Neural progenitor cell (in vitro differentiated cells): Measurements from ENCODE around the gene CGB2. TPM values are rescaled to one million over a fixed set of nuclear protein-coding genes. Genes with fewer than 3 reads are reported as not detected.

ENCODE experiments used
- DNase-seq: peaks from one replicate; pipeline ENCODE4 v3.0.0-alpha.2; 2016; ENCODE audit warnings: low spot score
- H2AFZ ChIP-seq: fragments of 200-600 bp; sonication (generic); replicated peaks from 2 replicates; pipeline ENCODE4 v1.6.1; 2016; ENCODE audit warnings: antibody characterized with exemption
- H3F3A ChIP-seq: fragments of 200-600 bp; sonication (generic); 2 replicates; pipeline ENCODE4 v1.6.1; 2016; ENCODE audit warnings: antibody characterized with exemption, low read depth
- H3K27ac ChIP-seq: fragments of 200-600 bp; sonication (generic); 2 replicates; pipeline ENCODE4 v1.5.1; 2016; ENCODE audit warnings: mild to moderate bottlenecking
- H3K27me3 ChIP-seq: fragments of 200-600 bp; sonication (generic); 2 replicates; pipeline ENCODE4 v1.6.1; 2016; ENCODE audit warnings: mild to moderate bottlenecking, moderate library complexity
- H3K36me3 ChIP-seq: fragments of 200-600 bp; sonication (generic); 2 replicates; pipeline ENCODE4 v1.5.1; 2016
- H3K4me1 ChIP-seq: fragments of 200-600 bp; sonication (generic); 2 replicates; pipeline ENCODE4 v1.6.1; 2016; ENCODE audit warnings: mixed run types
- H3K4me2 ChIP-seq: fragments of 200-600 bp; sonication (generic); 2 replicates; pipeline ENCODE4 v1.6.1; 2016
- H3K4me3 ChIP-seq: fragments of 200-600 bp; sonication (generic); 2 replicates; pipeline ENCODE4 v1.5.1; 2016
- H3K79me2 ChIP-seq: fragments of 200-600 bp; sonication (generic); 2 replicates; pipeline ENCODE4 v1.6.1; 2016; ENCODE audit warnings: low read depth
- H3K9ac ChIP-seq: fragments of 200-600 bp; sonication (generic); 2 replicates; pipeline ENCODE4 v1.6.1; 2016
- H3K9me3 ChIP-seq: fragments of 200-600 bp; sonication (generic); 2 replicates; pipeline ENCODE4 v1.5.1; 2016; ENCODE audit warnings: low read depth
- H4K20me1 ChIP-seq: fragments of 200-600 bp; sonication (generic); 2 replicates; pipeline ENCODE4 v1.6.1; 2016; ENCODE audit warnings: low read depth
- H3K27ac Mint-ChIP-seq: 3 replicates; pipeline ENCODE4 v1.8.0; 2021; ENCODE audit warnings: mixed read lengths
- H3K27me3 Mint-ChIP-seq: 2 replicates; pipeline ENCODE4 v1.8.0; 2022; ENCODE audit warnings: low read depth, mild to moderate bottlenecking, inconsistent platforms, moderate library complexity, mixed read lengths; ENCODE audit not compliant: insufficient read depth
- H3K36me3 Mint-ChIP-seq: 3 replicates; pipeline ENCODE4 v1.8.0; 2021; ENCODE audit warnings: mixed read lengths
- H3K4me1 Mint-ChIP-seq: 3 replicates; pipeline ENCODE4 v1.8.0; 2021; ENCODE audit warnings: mixed read lengths
- H3K4me3 Mint-ChIP-seq: 3 replicates; pipeline ENCODE4 v1.8.0; 2021; ENCODE audit warnings: mild to moderate bottlenecking, moderate library complexity, mixed read lengths
- H3K9me3 Mint-ChIP-seq: 3 replicates; pipeline ENCODE4 v1.8.0; 2020; ENCODE audit warnings: mixed read lengths
- EZH2 ChIP-seq: fragments of 200-600 bp; sonication (generic); IDR thresholded peaks from 2 replicates; pipeline ENCODE4 v1.6.1; 2017; ENCODE audit warnings: antibody characterized with exemption, mild to moderate bottlenecking, moderate library complexity
- EZH2phosphoT487 ChIP-seq: fragments of 200-600 bp; sonication (generic); IDR thresholded peaks from 2 replicates; pipeline ENCODE4 v1.6.1; 2017; ENCODE audit warnings: antibody characterized with exemption
- total RNA-seq: library from RNA; depleted of rRNA; stranded (reverse); fragments of >200 nt; gene quantifications from 2 replicates; pipeline ENCODE4 v1.2.3, GENCODE V29; 2015; ENCODE audit warnings: low replicate concordance
- TF ChIP-seq, protein P1 (sequence below): fragments of 200-600 bp; sonication (generic); IDR thresholded peaks from 2 replicates; pipeline ENCODE4 v1.5.1; 2017; ENCODE audit warnings: antibody characterized with exemption, mild to moderate bottlenecking

Gene CGB2
- total RNA-seq, 1 donor from 2014 or later, result not detected

DNA sequence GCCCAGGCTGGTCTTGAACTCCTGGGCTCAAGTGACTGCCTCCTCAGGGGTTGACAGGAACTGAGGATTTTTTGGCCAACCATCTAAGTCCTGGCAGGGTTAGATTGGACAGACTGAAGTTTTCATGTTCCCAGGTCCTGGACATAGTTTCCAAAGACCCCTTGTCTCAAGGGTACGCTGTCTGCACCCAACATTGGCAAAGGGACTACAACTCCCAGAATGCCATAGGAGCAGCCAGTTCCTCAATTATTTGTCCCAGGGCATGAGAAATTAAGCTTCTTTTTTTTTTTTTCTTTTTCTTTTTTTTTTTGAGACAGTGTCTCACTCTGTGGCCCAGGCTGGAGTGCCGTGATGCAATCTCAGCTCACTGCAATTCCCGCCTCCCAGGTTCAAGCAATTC is 45.5 kb upstream of the CGB2 start:
- Histone ChIP-seq H3K79me2 (peaks cover 12% of the 10 kb centered on the region), H3K4me3 (no peak overlapping the region), H3K27me3 (no peaks in the 10 kb centered on the region), H3K4me1 (no peaks in the 10 kb centered on the region), H3K9me3 (no peaks in the 10 kb centered on the region), H2AFZ (no peak overlapping the region), H3K4me2 (no peak overlapping the region), H3F3A (no peaks in the 10 kb centered on the region), H4K20me1 (peaks cover 9% of the 10 kb centered on the region), H3K36me3 (no peaks in the 10 kb centered on the region), H3K9ac (no peak overlapping the region), H3K27ac (no peak overlapping the region)
- no peak for DNase-seq
- Mint-ChIP-seq H3K36me3 (peaks cover 24% of the 10 kb centered on the region), H3K27ac (no peak overlapping the region), H3K9me3 (no peaks in the 10 kb centered on the region), H3K4me1 (peaks cover 9% of the 10 kb centered on the region), H3K4me3 (no peak overlapping the region), H3K27me3 (peaks cover 2% of the 10 kb centered on the region)
- TF ChIP-seq EZH2phosphoT487 (no peak), EZH2 (no peak)
- TF ChIP-seq, protein P1, sequence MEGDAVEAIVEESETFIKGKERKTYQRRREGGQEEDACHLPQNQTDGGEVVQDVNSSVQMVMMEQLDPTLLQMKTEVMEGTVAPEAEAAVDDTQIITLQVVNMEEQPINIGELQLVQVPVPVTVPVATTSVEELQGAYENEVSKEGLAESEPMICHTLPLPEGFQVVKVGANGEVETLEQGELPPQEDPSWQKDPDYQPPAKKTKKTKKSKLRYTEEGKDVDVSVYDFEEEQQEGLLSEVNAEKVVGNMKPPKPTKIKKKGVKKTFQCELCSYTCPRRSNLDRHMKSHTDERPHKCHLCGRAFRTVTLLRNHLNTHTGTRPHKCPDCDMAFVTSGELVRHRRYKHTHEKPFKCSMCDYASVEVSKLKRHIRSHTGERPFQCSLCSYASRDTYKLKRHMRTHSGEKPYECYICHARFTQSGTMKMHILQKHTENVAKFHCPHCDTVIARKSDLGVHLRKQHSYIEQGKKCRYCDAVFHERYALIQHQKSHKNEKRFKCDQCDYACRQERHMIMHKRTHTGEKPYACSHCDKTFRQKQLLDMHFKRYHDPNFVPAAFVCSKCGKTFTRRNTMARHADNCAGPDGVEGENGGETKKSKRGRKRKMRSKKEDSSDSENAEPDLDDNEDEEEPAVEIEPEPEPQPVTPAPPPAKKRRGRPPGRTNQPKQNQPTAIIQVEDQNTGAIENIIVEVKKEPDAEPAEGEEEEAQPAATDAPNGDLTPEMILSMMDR, result no peak

DNA sequence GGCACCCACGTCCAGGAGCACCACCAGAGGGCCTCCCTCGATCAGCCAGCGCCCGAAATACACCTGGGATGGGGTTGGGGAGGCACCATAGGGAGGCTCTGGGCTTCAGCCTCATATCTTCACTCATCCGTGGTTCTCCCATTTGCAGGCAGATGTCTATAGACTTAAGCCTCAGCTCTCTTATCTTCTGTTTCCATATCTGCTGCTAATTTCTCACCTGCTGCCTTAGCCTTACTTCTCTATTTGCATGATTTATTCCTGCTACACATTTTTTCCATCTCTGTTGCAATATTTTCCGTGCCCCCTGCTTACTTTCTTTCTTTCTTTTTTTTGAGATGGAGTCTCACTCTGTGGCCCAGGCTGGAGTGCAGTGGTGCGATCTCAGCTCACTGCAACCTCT is 44.4 kb upstream of the CGB2 start:
- H3K36me3 ChIP-seq, result no peaks in the 10 kb centered on the region
- no peak overlapping the region for H3K4me3 Mint-ChIP-seq
- H3K27ac Mint-ChIP-seq, result no peak overlapping the region

DNA sequence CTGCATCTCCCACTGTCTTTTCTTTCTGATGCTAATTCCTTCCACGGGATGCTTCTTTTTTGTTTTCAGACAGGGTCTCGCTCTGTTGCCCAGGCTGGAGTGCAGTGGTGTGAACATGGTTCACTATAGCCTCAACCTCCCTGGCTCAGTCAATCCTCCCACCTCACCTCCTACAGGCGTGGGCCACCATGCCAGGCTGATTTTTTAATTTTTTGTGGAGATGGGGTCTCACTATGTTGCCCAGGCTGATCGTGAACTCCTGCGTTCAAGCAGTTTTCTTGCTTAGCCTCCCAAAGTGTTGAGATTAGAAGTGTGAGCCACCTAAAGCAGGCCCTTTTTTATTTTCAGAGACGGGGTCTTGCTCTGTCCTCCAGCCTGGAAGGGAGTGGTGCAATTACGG is 43.4 kb upstream of the CGB2 start:
- Histone ChIP-seq H3K4me3 (no peak overlapping the region), H3K27me3 (no peaks in the 10 kb centered on the region), H3K9ac (no peak overlapping the region), H3K9me3 (no peaks in the 10 kb centered on the region), H3K27ac (no peak overlapping the region), H2AFZ (no peak overlapping the region), H3K4me1 (peaks cover 7% of the 10 kb centered on the region), H3K36me3 (no peaks in the 10 kb centered on the region), H3K79me2 (peaks cover 29% of the 10 kb centered on the region), H3K4me2 (no peak overlapping the region), H3F3A (peaks cover 12% of the 10 kb centered on the region), H4K20me1 (peaks cover 12% of the 10 kb centered on the region)
- Mint-ChIP-seq H3K36me3 (peaks cover 18% of the 10 kb centered on the region), H3K27me3 (peaks cover 3% of the 10 kb centered on the region), H3K4me1 (peaks cover 15% of the 10 kb centered on the region), H3K27ac (peak overlapping the region; percentile 15), H3K9me3 (no peaks in the 10 kb centered on the region), H3K4me3 (peak overlapping the region; percentile 27)
- no peak for DNase-seq
- TF ChIP-seq, protein P1, result no peak
- TF ChIP-seq EZH2phosphoT487 (no peak), EZH2 (no peak)

More for the DNA sequence above, 44.4 kb upstream of the CGB2 start:
- H3K36me3 Mint-ChIP-seq, result peaks cover 18% of the 10 kb centered on the region
- Histone ChIP-seq H4K20me1 (peaks cover 12% of the 10 kb centered on the region), H3K27me3 (no peaks in the 10 kb centered on the region), H3K9ac (no peak overlapping the region), H3F3A (peaks cover 6% of the 10 kb centered on the region), H3K4me2 (no peak overlapping the region), H2AFZ (no peak overlapping the region), H3K9me3 (no peaks in the 10 kb centered on the region), H3K79me2 (peaks cover 24% of the 10 kb centered on the region), H3K27ac (no peak overlapping the region), H3K4me3 (no peak overlapping the region), H3K4me1 (peaks cover 7% of the 10 kb centered on the region)
- H3K4me1 Mint-ChIP-seq, result peaks cover 14% of the 10 kb centered on the region
- peaks cover 2% of the 10 kb centered on the region for H3K27me3 Mint-ChIP-seq
- no peaks in the 10 kb centered on the region for H3K9me3 Mint-ChIP-seq
- DNase-seq, result no peak
- TF ChIP-seq EZH2 (no peak), EZH2phosphoT487 (no peak)
- TF ChIP-seq, protein P1, result no peak
